ENCODE measurements around the gene EMP2.

Gene EMP2

GRCh38 chr16:10531582-10531981 lies 48.8 kb downstream of the EMP2 start:
- Histone ChIP-seq H3K4me3 (ENCODE audit: low read depth, low read length, poor library complexity, severe bottlenecking) (no peak overlapping the region), H3F3A (ENCODE audit: insufficient read depth, low read length) (no peaks in the 10 kb centered on the region), H3K4me2 (ENCODE audit: low read length) (no peak overlapping the region), H3K27me3 (ENCODE audit: insufficient read depth, low read length) (0 out of 2 replicates have a peak, but pooled peaks cover 11% of the 10 kb centered on the region), H3K9ac (ENCODE audit: low read length) (no peak overlapping the region), H2AFZ (ENCODE audit: low read length) (no peak overlapping the region), H3K4me1 (ENCODE audit: insufficient read depth, low read length, severe bottlenecking) (no peaks in the 10 kb centered on the region), H3K9me3 (ENCODE audit: low read length) (no peaks in the 10 kb centered on the region), H3K36me3 (ENCODE audit: insufficient read depth, low read length) (no peaks in the 10 kb centered on the region), H4K20me1 (ENCODE audit: insufficient read depth, low read length) (no peaks in the 10 kb centered on the region), H3K9me2 (ENCODE audit: low read depth, low read length) (no peaks in the 10 kb centered on the region), H3K79me2 (ENCODE audit: insufficient read depth, low read length) (no peaks in the 10 kb centered on the region), H3K27ac (ENCODE audit: low read depth, low read length, poor library complexity, severe bottlenecking) (no peak overlapping the region)
- TF ChIP-seq EZH2 (IDR thresholded peaks at IDR 0.05; ENCODE audit: borderline replicate concordance, low read length) (no peak), CTCF (IDR thresholded peaks at IDR 0.05; ENCODE audit: low read length) (no peak)

GRCh38 chr16:10530685-10531084 lies 49.7 kb downstream of the EMP2 start:
- Histone ChIP-seq H3K27ac (ENCODE audit: low read depth, low read length, poor library complexity, severe bottlenecking) (no peak overlapping the region), H3K9me3 (ENCODE audit: low read length) (no peaks in the 10 kb centered on the region), H3K9me2 (ENCODE audit: low read depth, low read length) (no peaks in the 10 kb centered on the region), H3K4me3 (ENCODE audit: low read depth, low read length, poor library complexity, severe bottlenecking) (no peak overlapping the region), H3K4me2 (ENCODE audit: low read length) (no peak overlapping the region), H3K4me1 (ENCODE audit: insufficient read depth, low read length, severe bottlenecking) (no peaks in the 10 kb centered on the region), H2AFZ (ENCODE audit: low read length) (no peak overlapping the region), H3K27me3 (ENCODE audit: insufficient read depth, low read length) (0 out of 2 replicates have a peak, but pooled peaks cover 11% of the 10 kb centered on the region), H3F3A (ENCODE audit: insufficient read depth, low read length) (no peaks in the 10 kb centered on the region), H3K9ac (ENCODE audit: low read length) (no peak overlapping the region), H3K36me3 (ENCODE audit: insufficient read depth, low read length) (no peaks in the 10 kb centered on the region), H4K20me1 (ENCODE audit: insufficient read depth, low read length) (no peaks in the 10 kb centered on the region), H3K79me2 (ENCODE audit: insufficient read depth, low read length) (no peaks in the 10 kb centered on the region)
- no peak for TF ChIP-seq EZH2 (IDR thresholded peaks at IDR 0.05; ENCODE audit: borderline replicate concordance, low read length)
- no peak for TF ChIP-seq CTCF (IDR thresholded peaks at IDR 0.05; ENCODE audit: low read length)

GRCh38 chr16:10529895-10530669 lies 50.3 kb downstream of the EMP2 start:
- no peak overlapping the region for H2AFZ ChIP-seq (ENCODE audit: low read length)
- no peaks in the 10 kb centered on the region for H3K4me1 ChIP-seq (ENCODE audit: insufficient read depth, low read length, severe bottlenecking)
- no peaks in the 10 kb centered on the region for H3K36me3 ChIP-seq (ENCODE audit: insufficient read depth, low read length)
- H3F3A ChIP-seq (ENCODE audit: insufficient read depth, low read length) = no peaks in the 10 kb centered on the region
- H3K9me3 ChIP-seq (ENCODE audit: low read length) = no peaks in the 10 kb centered on the region
- no peak overlapping the region for H3K27ac ChIP-seq (ENCODE audit: low read depth, low read length, poor library complexity, severe bottlenecking)
- H3K9ac ChIP-seq (ENCODE audit: low read length) = no peak overlapping the region
- H3K4me3 ChIP-seq (ENCODE audit: low read depth, low read length, poor library complexity, severe bottlenecking) = no peak overlapping the region
- H3K79me2 ChIP-seq (ENCODE audit: insufficient read depth, low read length) = no peaks in the 10 kb centered on the region
- 0 out of 2 replicates have a peak, but pooled peaks cover 11% of the 10 kb centered on the region for H3K27me3 ChIP-seq (ENCODE audit: insufficient read depth, low read length)
- no peaks in the 10 kb centered on the region for H4K20me1 ChIP-seq (ENCODE audit: insufficient read depth, low read length)
- H3K9me2 ChIP-seq (ENCODE audit: low read depth, low read length) = no peaks in the 10 kb centered on the region
- no peak overlapping the region for H3K4me2 ChIP-seq (ENCODE audit: low read length)
- TF ChIP-seq CTCF (IDR thresholded peaks at IDR 0.05; ENCODE audit: low read length) = no peak
- TF ChIP-seq EZH2 (IDR thresholded peaks at IDR 0.05; ENCODE audit: borderline replicate concordance, low read length) = no peak

Measured in OCI-LY1 (cell line).